ENCODE results near the gene IL2RA.

DNA sequence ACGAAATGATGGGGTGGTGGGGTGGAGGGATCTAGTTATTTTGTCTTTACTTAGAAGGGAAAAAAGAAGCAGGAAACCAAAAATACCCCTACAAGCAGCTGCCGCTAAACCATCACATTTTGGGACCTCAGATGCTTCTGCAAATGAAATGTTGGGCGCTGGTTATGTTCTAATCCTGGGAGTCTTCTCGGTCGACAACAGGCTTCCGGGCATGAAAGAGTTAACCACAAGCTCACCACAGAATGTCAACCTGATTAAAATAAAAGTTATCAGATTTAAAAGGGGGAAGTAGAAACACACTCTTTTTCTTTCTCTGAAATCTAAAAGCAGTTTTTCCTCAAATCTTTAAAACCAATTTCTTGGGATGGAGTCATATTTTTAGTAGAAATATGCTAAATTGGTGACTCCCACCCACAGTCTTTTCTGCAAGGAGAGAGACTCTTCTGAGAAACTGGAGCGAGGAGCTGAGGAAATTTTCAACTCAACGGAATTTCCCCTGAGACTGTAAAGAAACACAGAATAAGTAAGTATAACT is 16.8 kb downstream of the IL2RA start:
- TF ChIP-seq YY1 (IDR thresholded peaks at IDR 0.05; ENCODE audit: borderline replicate concordance in 1 of 3, control insufficient read depth in 1 of 3, extremely low read depth in 1 of 3, insufficient read depth in 3 of 3, insufficient read length in 1 of 3, insufficient replicate concordance in 2 of 3, low read depth in 1 of 3, low read length in 2 of 3) = no peak
- TF ChIP-seq POLR2AphosphoS5 (IDR thresholded peaks at IDR 0.05; ENCODE audit: control insufficient read depth, insufficient read depth, low read depth, low read length) = no peak
- TF ChIP-seq, protein P1, sequence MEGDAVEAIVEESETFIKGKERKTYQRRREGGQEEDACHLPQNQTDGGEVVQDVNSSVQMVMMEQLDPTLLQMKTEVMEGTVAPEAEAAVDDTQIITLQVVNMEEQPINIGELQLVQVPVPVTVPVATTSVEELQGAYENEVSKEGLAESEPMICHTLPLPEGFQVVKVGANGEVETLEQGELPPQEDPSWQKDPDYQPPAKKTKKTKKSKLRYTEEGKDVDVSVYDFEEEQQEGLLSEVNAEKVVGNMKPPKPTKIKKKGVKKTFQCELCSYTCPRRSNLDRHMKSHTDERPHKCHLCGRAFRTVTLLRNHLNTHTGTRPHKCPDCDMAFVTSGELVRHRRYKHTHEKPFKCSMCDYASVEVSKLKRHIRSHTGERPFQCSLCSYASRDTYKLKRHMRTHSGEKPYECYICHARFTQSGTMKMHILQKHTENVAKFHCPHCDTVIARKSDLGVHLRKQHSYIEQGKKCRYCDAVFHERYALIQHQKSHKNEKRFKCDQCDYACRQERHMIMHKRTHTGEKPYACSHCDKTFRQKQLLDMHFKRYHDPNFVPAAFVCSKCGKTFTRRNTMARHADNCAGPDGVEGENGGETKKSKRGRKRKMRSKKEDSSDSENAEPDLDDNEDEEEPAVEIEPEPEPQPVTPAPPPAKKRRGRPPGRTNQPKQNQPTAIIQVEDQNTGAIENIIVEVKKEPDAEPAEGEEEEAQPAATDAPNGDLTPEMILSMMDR (IDR thresholded peaks at IDR 0.05 in 2 of 3, conservative IDR thresholded peaks at IDR 0.05 in 1 of 3; ENCODE audit: insufficient read depth in 2 of 3, low read depth in 1 of 3, low read length in 3 of 3) = no peak
- TF ChIP-seq TAF1 (IDR thresholded peaks at IDR 0.05; ENCODE audit: control insufficient read depth, extremely low read depth, insufficient read depth, low read length, severe bottlenecking) = no peak
- TF ChIP-seq, protein P2, sequence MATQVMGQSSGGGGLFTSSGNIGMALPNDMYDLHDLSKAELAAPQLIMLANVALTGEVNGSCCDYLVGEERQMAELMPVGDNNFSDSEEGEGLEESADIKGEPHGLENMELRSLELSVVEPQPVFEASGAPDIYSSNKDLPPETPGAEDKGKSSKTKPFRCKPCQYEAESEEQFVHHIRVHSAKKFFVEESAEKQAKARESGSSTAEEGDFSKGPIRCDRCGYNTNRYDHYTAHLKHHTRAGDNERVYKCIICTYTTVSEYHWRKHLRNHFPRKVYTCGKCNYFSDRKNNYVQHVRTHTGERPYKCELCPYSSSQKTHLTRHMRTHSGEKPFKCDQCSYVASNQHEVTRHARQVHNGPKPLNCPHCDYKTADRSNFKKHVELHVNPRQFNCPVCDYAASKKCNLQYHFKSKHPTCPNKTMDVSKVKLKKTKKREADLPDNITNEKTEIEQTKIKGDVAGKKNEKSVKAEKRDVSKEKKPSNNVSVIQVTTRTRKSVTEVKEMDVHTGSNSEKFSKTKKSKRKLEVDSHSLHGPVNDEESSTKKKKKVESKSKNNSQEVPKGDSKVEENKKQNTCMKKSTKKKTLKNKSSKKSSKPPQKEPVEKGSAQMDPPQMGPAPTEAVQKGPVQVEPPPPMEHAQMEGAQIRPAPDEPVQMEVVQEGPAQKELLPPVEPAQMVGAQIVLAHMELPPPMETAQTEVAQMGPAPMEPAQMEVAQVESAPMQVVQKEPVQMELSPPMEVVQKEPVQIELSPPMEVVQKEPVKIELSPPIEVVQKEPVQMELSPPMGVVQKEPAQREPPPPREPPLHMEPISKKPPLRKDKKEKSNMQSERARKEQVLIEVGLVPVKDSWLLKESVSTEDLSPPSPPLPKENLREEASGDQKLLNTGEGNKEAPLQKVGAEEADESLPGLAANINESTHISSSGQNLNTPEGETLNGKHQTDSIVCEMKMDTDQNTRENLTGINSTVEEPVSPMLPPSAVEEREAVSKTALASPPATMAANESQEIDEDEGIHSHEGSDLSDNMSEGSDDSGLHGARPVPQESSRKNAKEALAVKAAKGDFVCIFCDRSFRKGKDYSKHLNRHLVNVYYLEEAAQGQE (IDR thresholded peaks at IDR 0.05; ENCODE audit: borderline replicate concordance) = no peak
- TF ChIP-seq, protein P2 (CRISPR knock-in tag; IDR thresholded peaks at IDR 0.05; ENCODE audit: low read depth) = no peak
- no peak for TF ChIP-seq RFX1 (IDR thresholded peaks at IDR 0.05)
- TF ChIP-seq JUN (IDR thresholded peaks at IDR 0.05; ENCODE audit: borderline replicate concordance, low read depth, low read length) = no peak
- TF ChIP-seq JUN (CRISPR knock-in tag; IDR thresholded peaks at IDR 0.05; ENCODE audit: borderline replicate concordance) = no peak
